SK-N-SH (cell line): Measurements from ENCODE around the gene RPL10. TPM values are rescaled to one million over a fixed set of nuclear protein-coding genes. Genes with fewer than 3 reads are reported as not detected.

Experiments used
- CTCF ChIA-PET: fragments of 300-600, 350-600 bp; formaldehyde crosslinking; extraction: SDS; loops from one replicate; lab custom pipeline; 2021; lab: Yijun Ruan, JAX
- POLR2A ChIA-PET: fragments of 350-600 bp; sonication (Branson Sonifier 250); formaldehyde crosslinking; extraction: SDS; loops from one replicate; lab custom pipeline; 2020; ENCODE audit warnings: antibody characterized with exemption, inconsistent platforms; lab: Yijun Ruan, JAX
- DNase-seq: peaks from one replicate; pipeline ENCODE4 v3.0.0; 2012
- H2AFZ ChIP-seq: fragments of 200-600 bp; sonication (generic); 2 replicates; pipeline ENCODE4 v1.8.1; 2016; ENCODE audit warnings: antibody characterized with exemption, mild to moderate bottlenecking, low read depth
- H3F3A ChIP-seq: fragments of 200-600 bp; sonication (generic); replicated peaks from 2 replicates; pipeline ENCODE3; 2016; ENCODE audit warnings: antibody characterized with exemption, mild to moderate bottlenecking; ENCODE audit not compliant: insufficient read depth
- H3K27ac ChIP-seq, 2 experiments: fragments of 200-500 bp in 1 of 2; fragments of 200-600 bp in 1 of 2; sonication (Bioruptor generic) in 1 of 2; sonication (generic), shearing (Covaris generic) in 1 of 2; 2 replicates each; pipeline versions ENCODE4 v1.5.1 to v1.6.1; 2014 to 2016; ENCODE audit warnings: low read depth in 2 of 2, inconsistent platforms in 1 of 2, low read length in 1 of 2, mild to moderate bottlenecking in 1 of 2, mixed read lengths in 1 of 2
- H3K27me3 ChIP-seq: fragments of 200-600 bp; sonication (generic), shearing (Covaris generic); 2 replicates; pipeline ENCODE4 v1.6.1; 2016; ENCODE audit warnings: mixed run types; ENCODE audit not compliant: insufficient read depth
- H3K36me3 ChIP-seq, 2 experiments: fragments of 200-500 bp in 1 of 2; fragments of 200-600 bp in 1 of 2; sonication (Bioruptor generic) in 1 of 2; sonication (generic) in 1 of 2; replicated peaks in 1 of 2; 2 replicates each; pipeline versions ENCODE3 to v1.5.1; 2014 to 2016; ENCODE audit warnings: low read length in 1 of 2, mild to moderate bottlenecking in 1 of 2; ENCODE audit not compliant: insufficient read depth in 2 of 2, control insufficient read depth in 1 of 2
- H3K4me1 ChIP-seq, 2 experiments: fragments of 200-500 bp in 1 of 2; fragments of 200-600 bp in 1 of 2; sonication (Bioruptor generic) in 1 of 2; sonication (generic), shearing (Covaris generic) in 1 of 2; 2 replicates each; pipeline versions ENCODE4 v1.5.1 to v1.6.1; 2014 to 2016; ENCODE audit warnings: low read depth in 1 of 2, low read length in 1 of 2, mixed run types in 1 of 2; ENCODE audit not compliant: insufficient read depth in 2 of 2, control insufficient read depth in 1 of 2
- H3K4me2 ChIP-seq: fragments of 200-600 bp; sonication (generic), shearing (Covaris generic); 2 replicates; pipeline ENCODE4 v1.6.1; 2017; ENCODE audit warnings: mixed run types
- H3K4me3 ChIP-seq, 2 experiments: fragments of 200-500 bp in 1 of 2; fragments of 200-600 bp in 1 of 2; sonication (Bioruptor generic) in 1 of 2; sonication (generic), shearing (Covaris generic) in 1 of 2; 2 replicates each; pipeline versions ENCODE4 v1.5.1 to v1.8.1; 2014 to 2016; ENCODE audit warnings: low read depth in 2 of 2, inconsistent platforms in 1 of 2, low read length in 1 of 2, mild to moderate bottlenecking in 1 of 2, mixed read lengths in 1 of 2, moderate library complexity in 1 of 2
- H3K79me2 ChIP-seq: fragments of 200-600 bp; sonication (generic); 2 replicates; pipeline ENCODE4 v1.8.1; 2017; ENCODE audit warnings: mild to moderate bottlenecking; ENCODE audit not compliant: insufficient read depth
- H3K9ac ChIP-seq: fragments of 200-600 bp; sonication (generic); 2 replicates; pipeline ENCODE4 v1.6.1; 2017; ENCODE audit warnings: mixed run types
- H3K9me2 ChIP-seq: fragments of 200-600 bp; sonication (generic); 2 replicates; pipeline ENCODE4 v1.6.1; 2017; ENCODE audit warnings: mixed run types
- H3K9me3 ChIP-seq: fragments of 200-600 bp; sonication (generic); 2 replicates; pipeline ENCODE4 v1.6.1; 2017; ENCODE audit warnings: mixed run types, mild to moderate bottlenecking, moderate library complexity
- H4K20me1 ChIP-seq: fragments of 200-600 bp; sonication (generic); 2 replicates; pipeline ENCODE4 v1.6.1; 2017; ENCODE audit warnings: mild to moderate bottlenecking, mixed run types; ENCODE audit not compliant: insufficient read depth
- CHD2 ChIP-seq: fragments of 150-350 bp; IDR thresholded peaks from 2 replicates; pipeline ENCODE4 v1.6.1; 2018; ENCODE audit warnings: low read length; ENCODE audit not compliant: partially characterized antibody
- EP300 ChIP-seq, 2 experiments: IDR thresholded peaks; 2 replicates each; pipeline versions ENCODE4 v1.4.0 to v1.6.1; 2012; ENCODE audit warnings: borderline replicate concordance in 1 of 2, low read depth in 1 of 2, low read length in 1 of 2
- EZH2phosphoT487 ChIP-seq: fragments of 200-600 bp; sonication (generic); IDR thresholded peaks from 2 replicates; pipeline ENCODE4 v1.6.1; 2017; ENCODE audit warnings: low read depth, mixed run types, mild to moderate bottlenecking, antibody characterized with exemption, moderate library complexity, borderline replicate concordance
- FOSL2 ChIP-seq: IDR thresholded peaks from 2 replicates; pipeline ENCODE4 v1.4.0; 2012; ENCODE audit warnings: low read depth, mild to moderate bottlenecking, moderate library complexity, borderline replicate concordance
- GATA2 ChIP-seq: sonication (generic); formaldehyde crosslinking; IDR thresholded peaks from 2 replicates; pipeline ENCODE4 v1.5.0; 2020; ENCODE audit warnings: mild to moderate bottlenecking, missing genetic modification reagents
- JUND ChIP-seq: IDR thresholded peaks from 2 replicates; pipeline ENCODE4 v1.4.0; 2012
- MXI1 ChIP-seq: IDR thresholded peaks from 2 replicates; pipeline ENCODE4 v1.6.1; 2012; ENCODE audit warnings: mild to moderate bottlenecking, low read depth, low read length, improper control_type of control experiment
- NRF1 ChIP-seq: IDR thresholded peaks from 2 replicates; pipeline ENCODE4 v1.6.1; 2012; ENCODE audit warnings: low read depth, mild to moderate bottlenecking, low read length
- RAD21 ChIP-seq: IDR thresholded peaks from 2 replicates; pipeline ENCODE4 v1.6.1; 2012; ENCODE audit warnings: mild to moderate bottlenecking, low read length
- RFX5 ChIP-seq: IDR thresholded peaks from 2 replicates; pipeline ENCODE4 v1.6.1; 2012; ENCODE audit warnings: mild to moderate bottlenecking, improper control_type of control experiment, low read length
- RXRA ChIP-seq: IDR thresholded peaks from 2 replicates; pipeline ENCODE4 v1.4.0; 2012; ENCODE audit warnings: low read depth, mild to moderate bottlenecking, borderline replicate concordance
- SIN3A ChIP-seq: IDR thresholded peaks from 2 replicates; pipeline ENCODE4 v1.6.1; 2012; ENCODE audit warnings: low read depth, mild to moderate bottlenecking, low read length, moderate library complexity, borderline replicate concordance
- SMC3 ChIP-seq: IDR thresholded peaks from 2 replicates; pipeline ENCODE4 v1.6.1; 2012; ENCODE audit warnings: low read depth, low read length, improper control_type of control experiment
- TCF12 ChIP-seq: IDR thresholded peaks from 2 replicates; pipeline ENCODE4 v1.4.0; 2012
- YY1 ChIP-seq: IDR thresholded peaks from 2 replicates; pipeline ENCODE4 v1.4.0; 2012; ENCODE audit warnings: low read depth, mild to moderate bottlenecking
- WGBS: methylation state at CpG from one replicate; pipeline ENCODE4 v1.1.6; 2017; ENCODE audit warnings: low lambda C conversion rate; 5-methylcytosine and 5-hydroxymethylcytosine counted together
- polyA plus RNA-seq, 3 experiments: library from polyadenylated mRNA; depleted of rRNA; stranded (reverse); fragments of >200 nt; gene quantifications; 2 replicates each; pipeline ENCODE4 v1.2.3, GENCODE V29; 2012
- TF ChIP-seq, protein P1 (sequence below): fragments of 150-350 bp; IDR thresholded peaks from 2 replicates; pipeline ENCODE4 v1.6.1; 2016; ENCODE audit warnings: mild to moderate bottlenecking, low read depth, low read length
- TF ChIP-seq, protein P2 (sequence below): IDR thresholded peaks from 2 replicates; pipeline ENCODE4 v1.4.0; 2012; ENCODE audit warnings: low read depth, borderline replicate concordance
- TF ChIP-seq, protein P3 (sequence below): IDR thresholded peaks from 2 replicates; pipeline ENCODE4 v1.4.0; 2012; ENCODE audit warnings: low read depth
- TF ChIP-seq, protein P4 (sequence below): IDR thresholded peaks from 2 replicates; pipeline ENCODE4; 2012
- TF ChIP-seq, protein P5 (sequence below): fragments of 150-350 bp; IDR thresholded peaks from 2 replicates; pipeline ENCODE4 v1.6.1; 2017; ENCODE audit warnings: antibody characterized with exemption, low read length, low read depth, borderline replicate concordance

The RPL10 gene
- polyA plus RNA-seq, 1 of the 3 experiments (the other 2 are of a cell fraction): 4,562 TPM

DNA sequence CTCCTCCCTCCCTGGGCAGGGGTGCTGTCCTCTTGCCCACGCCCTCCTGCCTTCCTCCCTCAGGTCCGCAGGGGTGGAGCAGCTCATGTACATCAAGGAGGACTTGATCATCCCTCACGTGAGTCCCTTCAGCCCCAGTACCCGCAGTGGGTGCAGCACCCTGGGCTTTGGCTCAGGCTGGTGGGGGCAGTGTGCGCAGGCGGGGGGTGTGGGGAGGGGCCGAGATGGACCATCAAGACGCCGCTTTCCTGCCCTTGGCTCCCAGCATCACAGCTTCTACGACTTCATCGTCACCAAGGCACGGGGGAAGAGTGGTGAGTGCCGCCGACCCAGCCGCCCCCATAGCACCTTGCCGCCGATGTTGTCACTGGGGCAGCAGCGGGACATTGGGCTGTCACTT lies 51.4 kb downstream of the RPL10 start:
- Histone ChIP-seq H3K9me2 (no peaks in the 10 kb centered on the region), H3K79me2 (peaks cover 16% of the 10 kb centered on the region), H3K9me3 (no peaks in the 10 kb centered on the region), H3K36me3 (peaks cover 0 to 2% of the 10 kb centered on the region in 2 experiments), H4K20me1 (0 out of 2 replicates have a peak, but pooled peaks cover 5% of the 10 kb centered on the region), H3K4me2 (no peak overlapping the region), H3F3A (no peaks in the 10 kb centered on the region), H3K9ac (no peak overlapping the region), H3K27ac (no peak overlapping the region), H3K27me3 (peaks cover 23% of the 10 kb centered on the region), H2AFZ (no peak overlapping the region), H3K4me1 (peaks cover 0 to 11% of the 10 kb centered on the region in 2 experiments; a peak in 1 of 4 replicates), H3K4me3 (no peak overlapping the region)
- no peak for DNase-seq
- WGBS: 77% methylated on average over 4 of the region's 18 CpGs
- ChIA-PET POLR2A (no interaction called here), CTCF (interaction anchor here (1.0 kb wide), 1 partner anchor 50 kb away, joined by 3 read pairs; no protein-coding TSS in a partner anchor)
- TF ChIP-seq RXRA (no peak), NRF1 (no peak), SMC3 (no peak), RFX5 (no peak), RAD21 (no peak), JUND (no peak), SIN3A (no peak)
- TF ChIP-seq, protein P1, sequence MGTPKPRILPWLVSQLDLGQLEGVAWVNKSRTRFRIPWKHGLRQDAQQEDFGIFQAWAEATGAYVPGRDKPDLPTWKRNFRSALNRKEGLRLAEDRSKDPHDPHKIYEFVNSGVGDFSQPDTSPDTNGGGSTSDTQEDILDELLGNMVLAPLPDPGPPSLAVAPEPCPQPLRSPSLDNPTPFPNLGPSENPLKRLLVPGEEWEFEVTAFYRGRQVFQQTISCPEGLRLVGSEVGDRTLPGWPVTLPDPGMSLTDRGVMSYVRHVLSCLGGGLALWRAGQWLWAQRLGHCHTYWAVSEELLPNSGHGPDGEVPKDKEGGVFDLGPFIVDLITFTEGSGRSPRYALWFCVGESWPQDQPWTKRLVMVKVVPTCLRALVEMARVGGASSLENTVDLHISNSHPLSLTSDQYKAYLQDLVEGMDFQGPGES: no peak
- TF ChIP-seq, protein P2, sequence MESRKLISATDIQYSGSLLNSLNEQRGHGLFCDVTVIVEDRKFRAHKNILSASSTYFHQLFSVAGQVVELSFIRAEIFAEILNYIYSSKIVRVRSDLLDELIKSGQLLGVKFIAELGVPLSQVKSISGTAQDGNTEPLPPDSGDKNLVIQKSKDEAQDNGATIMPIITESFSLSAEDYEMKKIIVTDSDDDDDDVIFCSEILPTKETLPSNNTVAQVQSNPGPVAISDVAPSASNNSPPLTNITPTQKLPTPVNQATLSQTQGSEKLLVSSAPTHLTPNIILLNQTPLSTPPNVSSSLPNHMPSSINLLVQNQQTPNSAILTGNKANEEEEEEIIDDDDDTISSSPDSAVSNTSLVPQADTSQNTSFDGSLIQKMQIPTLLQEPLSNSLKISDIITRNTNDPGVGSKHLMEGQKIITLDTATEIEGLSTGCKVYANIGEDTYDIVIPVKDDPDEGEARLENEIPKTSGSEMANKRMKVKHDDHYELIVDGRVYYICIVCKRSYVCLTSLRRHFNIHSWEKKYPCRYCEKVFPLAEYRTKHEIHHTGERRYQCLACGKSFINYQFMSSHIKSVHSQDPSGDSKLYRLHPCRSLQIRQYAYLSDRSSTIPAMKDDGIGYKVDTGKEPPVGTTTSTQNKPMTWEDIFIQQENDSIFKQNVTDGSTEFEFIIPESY: no peak
- TF ChIP-seq, protein P3, sequence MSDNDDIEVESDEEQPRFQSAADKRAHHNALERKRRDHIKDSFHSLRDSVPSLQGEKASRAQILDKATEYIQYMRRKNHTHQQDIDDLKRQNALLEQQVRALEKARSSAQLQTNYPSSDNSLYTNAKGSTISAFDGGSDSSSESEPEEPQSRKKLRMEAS: no peak

DNA sequence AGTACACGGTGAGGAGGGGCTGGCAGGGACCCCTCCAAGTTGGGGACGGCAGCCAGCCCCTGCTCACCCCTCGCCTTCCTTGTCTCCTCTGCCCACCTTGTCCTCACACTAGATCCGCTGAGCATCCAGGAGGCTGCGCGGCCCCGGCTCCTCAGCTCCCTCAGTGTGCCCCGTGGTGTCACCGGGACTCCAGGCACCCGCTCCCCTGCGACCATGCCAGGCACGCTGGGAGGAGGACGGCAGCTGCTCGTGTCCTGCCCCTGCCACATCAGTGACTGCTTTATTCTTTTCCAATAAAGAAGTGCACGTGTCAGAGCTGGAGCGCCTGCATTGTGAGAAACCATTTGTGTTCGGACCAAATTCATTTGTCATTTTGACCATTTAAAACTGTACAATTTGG lies 52.1 kb downstream of the RPL10 start:
- no peak for DNase-seq
- H4K20me1 ChIP-seq: 0 out of 2 replicates have a peak, but pooled peaks cover 5% of the 10 kb centered on the region
- peaks cover 23% of the 10 kb centered on the region for H3K27me3 ChIP-seq
- ChIA-PET CTCF (no interaction called here), POLR2A (no interaction called here)
- WGBS: 57% methylated on average over 12 of the region's 17 CpGs
- peaks cover 0 to 2% of the 10 kb centered on the region in 2 experiments for H3K36me3 ChIP-seq
- H3K4me1 ChIP-seq: peaks cover 0 to 4% of the 10 kb centered on the region in 2 experiments; a peak in 1 of 4 replicates
- no peak overlapping the region for H3K4me3 ChIP-seq
- H3K9ac ChIP-seq: no peak overlapping the region
- H3K9me3 ChIP-seq: no peaks in the 10 kb centered on the region
- no peak overlapping the region for H3K4me2 ChIP-seq
- no peak overlapping the region for H2AFZ ChIP-seq
- H3F3A ChIP-seq: no peaks in the 10 kb centered on the region
- H3K9me2 ChIP-seq: no peaks in the 10 kb centered on the region
- H3K79me2 ChIP-seq: peaks cover 9% of the 10 kb centered on the region; the same call in 1 of the 2 replicates
- no peak overlapping the region for H3K27ac ChIP-seq
- TF ChIP-seq MXI1 (no peak), SIN3A (no peak), CHD2 (no peak), EZH2phosphoT487 (no peak), RFX5 (no peak), FOSL2 (no peak), RAD21 (no peak), TCF12 (no peak), YY1 (no peak), GATA2 (no peak), EP300 (IDR thresholded peaks at IDR 0.05; ENCODE audit: borderline replicate concordance in 1 of 2, low read depth in 1 of 2, low read length in 1 of 2) (no peak)
- TF ChIP-seq, protein P3: no peak
- TF ChIP-seq, protein P4, sequence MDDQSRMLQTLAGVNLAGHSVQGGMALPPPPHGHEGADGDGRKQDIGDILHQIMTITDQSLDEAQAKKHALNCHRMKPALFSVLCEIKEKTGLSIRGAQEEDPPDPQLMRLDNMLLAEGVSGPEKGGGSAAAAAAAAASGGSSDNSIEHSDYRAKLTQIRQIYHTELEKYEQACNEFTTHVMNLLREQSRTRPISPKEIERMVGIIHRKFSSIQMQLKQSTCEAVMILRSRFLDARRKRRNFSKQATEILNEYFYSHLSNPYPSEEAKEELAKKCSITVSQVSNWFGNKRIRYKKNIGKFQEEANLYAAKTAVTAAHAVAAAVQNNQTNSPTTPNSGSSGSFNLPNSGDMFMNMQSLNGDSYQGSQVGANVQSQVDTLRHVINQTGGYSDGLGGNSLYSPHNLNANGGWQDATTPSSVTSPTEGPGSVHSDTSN: no peak
- TF ChIP-seq, protein P2: no peak
- TF ChIP-seq, protein P5, sequence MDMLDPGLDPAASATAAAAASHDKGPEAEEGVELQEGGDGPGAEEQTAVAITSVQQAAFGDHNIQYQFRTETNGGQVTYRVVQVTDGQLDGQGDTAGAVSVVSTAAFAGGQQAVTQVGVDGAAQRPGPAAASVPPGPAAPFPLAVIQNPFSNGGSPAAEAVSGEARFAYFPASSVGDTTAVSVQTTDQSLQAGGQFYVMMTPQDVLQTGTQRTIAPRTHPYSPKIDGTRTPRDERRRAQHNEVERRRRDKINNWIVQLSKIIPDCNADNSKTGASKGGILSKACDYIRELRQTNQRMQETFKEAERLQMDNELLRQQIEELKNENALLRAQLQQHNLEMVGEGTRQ: no peak
